GM19455 (cell line): ENCODE measurements around the gene HOXA4.

ENCODE experiments used
- ATAC-seq: cut with Tn5 transposase; IDR thresholded peaks from one replicate; pipeline ENCODE4 v1.9.1; 2021; ENCODE audit not compliant: unreplicated experiment

HOXA4 gene

GRCh38 chr7:27106901-27107240, 23.7 kb downstream of the HOXA4 start:
- ATAC-seq: no peak

GRCh38 chr7:27106181-27106900, 24.2 kb downstream of the HOXA4 start:
- ATAC-seq: no peak

- ATAC-seq: no peak
Observed at GRCh38 chr7:27105301-27106031, 25.1 kb downstream of the HOXA4 start.

DNA sequence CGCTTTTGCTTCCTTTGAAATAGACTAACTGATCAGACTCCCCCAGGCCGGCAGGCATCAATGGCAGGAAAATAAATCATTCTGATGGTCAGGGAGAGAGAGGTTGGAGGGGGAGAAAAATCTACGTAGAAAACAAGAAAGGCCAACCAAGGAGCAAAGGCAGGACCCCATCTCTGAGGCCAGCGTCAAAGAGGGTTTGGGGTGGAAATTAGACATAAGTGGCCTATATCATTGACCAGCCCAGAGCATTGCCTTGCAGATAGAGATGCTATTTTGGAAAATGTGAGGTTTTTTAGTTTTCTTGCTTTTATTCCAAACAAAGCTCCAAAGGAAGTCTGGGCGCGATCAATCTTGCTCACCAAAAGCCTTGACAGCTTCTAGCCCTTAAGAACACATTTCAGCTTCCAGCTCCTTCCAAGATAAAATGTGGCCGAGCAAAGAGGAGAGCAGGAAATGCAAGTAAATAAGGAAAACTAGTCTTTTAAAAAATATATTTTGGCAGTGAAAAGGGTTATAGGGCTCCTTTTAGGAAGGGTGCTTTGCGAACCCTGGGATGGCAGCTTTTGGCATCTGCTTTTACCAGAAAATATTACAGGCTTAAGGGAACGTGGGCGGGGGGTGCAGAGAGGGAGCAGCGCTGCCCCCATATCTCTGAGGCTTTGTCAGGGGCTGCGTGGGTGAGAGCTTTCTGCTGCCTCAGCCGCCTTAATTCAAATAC, 26.1 kb downstream of the HOXA4 start:
- ATAC-seq: no peak

- no peak for ATAC-seq
Observed at GRCh38 chr7:27103489-27104226, 26.9 kb downstream of the HOXA4 start.

- no peak for ATAC-seq
Observed at GRCh38 chr7:27102581-27103442, 27.7 kb downstream of the HOXA4 start, which contains the start of gene HOXA2. Gene HOXA2 (minus strand): TSS chr7:27102683. CDS start chr7:27102500, 183 bp downstream.

DNA sequence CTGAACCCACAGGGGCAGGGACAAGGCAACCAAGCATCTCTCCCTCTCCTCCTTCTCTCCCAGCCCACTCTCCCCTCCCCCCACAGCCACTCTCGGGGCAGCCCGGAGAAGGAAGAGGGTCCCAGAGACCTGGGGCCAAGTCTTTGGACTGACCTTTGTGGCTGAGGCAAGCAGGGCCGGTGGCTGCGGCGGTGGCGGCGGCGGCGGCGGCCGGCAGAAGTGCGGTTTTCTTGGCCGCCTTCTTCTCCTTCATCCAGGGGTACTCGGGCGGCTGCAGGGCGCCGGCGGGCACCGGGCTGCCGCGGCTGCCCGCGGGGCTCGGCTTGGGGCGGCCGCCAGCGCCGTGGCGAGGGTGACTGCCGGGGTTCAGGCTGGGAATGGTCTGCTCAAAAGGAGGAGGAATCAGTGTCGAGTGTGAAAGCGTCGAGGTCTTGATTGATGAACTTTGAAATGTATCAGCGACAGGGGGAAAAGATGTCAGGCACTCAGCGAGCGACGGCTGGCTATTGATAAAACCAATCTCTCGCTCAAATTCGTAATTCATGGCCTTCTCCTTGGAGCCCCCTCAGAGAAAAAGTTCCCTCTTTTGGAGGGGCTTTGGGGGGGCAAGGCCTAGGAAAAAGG, 28.5 kb downstream of the HOXA4 start:
- no peak for ATAC-seq

DNA sequence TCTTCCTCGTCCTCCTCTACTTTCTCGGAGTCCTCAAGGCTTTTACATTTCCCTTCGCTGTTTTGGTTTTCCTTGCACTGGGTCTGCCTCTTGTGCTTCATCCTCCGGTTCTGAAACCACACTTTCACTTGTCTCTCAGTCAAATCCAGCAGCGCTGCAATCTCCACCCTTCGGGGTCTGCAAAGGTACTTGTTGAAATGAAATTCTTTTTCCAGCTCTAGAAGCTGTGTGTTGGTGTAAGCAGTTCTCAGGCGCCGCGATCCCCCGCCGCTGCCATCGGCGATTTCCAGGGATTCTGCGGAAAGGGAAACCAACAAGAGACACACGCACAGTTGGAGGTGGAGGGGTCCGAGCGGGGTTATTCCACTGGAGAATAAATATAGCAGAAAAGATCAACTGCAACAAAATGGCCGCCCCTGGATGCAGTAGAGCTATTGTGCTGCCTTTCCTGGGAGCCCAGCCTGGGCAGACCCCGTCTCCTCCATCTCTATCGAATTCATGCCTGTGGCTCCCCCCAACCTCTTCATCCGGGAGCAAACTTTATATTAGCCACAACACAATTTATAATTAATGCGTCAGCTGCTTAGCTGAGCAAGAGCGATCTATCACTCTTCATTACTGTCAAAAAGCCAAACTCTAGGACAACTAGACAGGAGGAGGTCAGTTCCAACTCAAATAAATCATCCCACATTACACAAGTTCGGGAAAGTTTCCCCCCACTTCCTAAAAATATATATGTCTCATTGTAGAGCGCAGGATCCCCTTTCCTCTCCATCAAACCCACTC, 29.2 kb downstream of the HOXA4 start:
- ATAC-seq: no peak

- no peak for ATAC-seq
Observed at GRCh38 chr7:27100694-27101170, 29.8 kb downstream of the HOXA4 start.

DNA sequence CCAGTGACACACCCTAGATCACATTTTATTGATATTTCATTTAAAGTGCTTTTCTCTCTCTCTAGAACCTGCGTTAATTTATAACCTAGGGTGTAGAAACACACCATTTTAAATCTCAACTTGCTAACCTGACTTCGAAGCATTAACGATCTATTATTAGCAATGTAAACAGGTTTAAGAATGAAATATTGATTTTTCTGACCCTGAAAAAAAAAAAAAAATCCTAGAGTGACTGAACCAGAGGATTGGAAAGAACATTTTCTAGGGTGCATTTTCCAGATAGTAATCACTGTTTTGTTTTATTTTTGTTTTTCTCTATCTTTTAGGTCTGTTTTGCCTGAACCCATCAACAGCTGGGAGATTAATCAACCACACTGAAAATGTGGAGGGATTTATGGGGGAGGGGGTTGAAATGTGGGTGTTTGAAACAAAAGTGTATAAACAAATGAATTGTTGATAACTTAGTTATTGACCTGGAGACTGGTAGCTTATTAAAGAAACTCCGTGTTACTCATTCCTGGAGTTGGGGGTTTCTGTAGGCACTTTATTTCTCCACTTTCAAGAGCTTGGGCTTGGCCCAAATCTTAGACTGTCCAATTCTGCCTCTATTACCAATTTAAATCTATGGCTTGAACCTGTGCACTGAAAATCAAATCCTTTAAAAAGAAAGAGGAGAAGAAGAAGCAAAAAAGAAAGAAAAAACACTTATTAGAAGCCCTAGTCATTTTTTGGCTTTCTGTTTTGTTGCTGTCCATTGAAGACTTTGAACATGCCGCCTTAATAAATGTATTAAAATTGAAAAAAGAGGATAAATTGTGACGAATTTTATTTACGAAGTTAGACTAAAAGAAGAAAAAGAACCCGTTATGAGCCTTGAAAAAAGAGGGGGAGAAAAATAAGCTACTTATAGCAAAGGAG, 30.8 kb downstream of the HOXA4 start:
- no peak for ATAC-seq

- no peak for ATAC-seq
Observed at GRCh38 chr7:27098578-27099451, 31.7 kb downstream of the HOXA4 start.

- no peak for ATAC-seq
Observed at GRCh38 chr7:27097686-27098577, 32.6 kb downstream of the HOXA4 start.

GRCh38 chr7:27096768-27097514, 33.6 kb downstream of the HOXA4 start:
- no peak for ATAC-seq

GRCh38 chr7:27095897-27096767, 34.4 kb downstream of the HOXA4 start, which contains the start of gene HOXA1:
Gene HOXA1 (minus strand): TSS chr7:27096000. CDS start chr7:27095912, 88 bp downstream.
- ATAC-seq: peak; percentile 87
